ENCODE results near the gene ERGIC3. TPM values are rescaled to one million over a fixed set of nuclear protein-coding genes. Genes with fewer than 3 reads are reported as not detected.

ERGIC3 gene
- total and polyA plus RNA-seq, 10 donors = 127 to 179 (median 147) TPM

GRCh38 chr20:35529552-35529951 lies 12.3 kb upstream of the ERGIC3 start, which contains the start of gene C20orf173:
Gene C20orf173 (minus strand): TSS chr20:35529652. CDS start chr20:35529373, 279 bp downstream.
- Histone ChIP-seq H3K27ac (no peak within 1 kb of the TSS), H3K4me1 (no peaks in the 10 kb centered on the region), H3K9me3 (no peaks in the 10 kb centered on the region), H3K27me3 (replicated peaks in 1 of 7) (no peaks in the 10 kb centered on the region), H3K36me3 (no peaks in the 10 kb centered on the region), H3K4me3 (no peak within 1 kb of the TSS)
- DNase-seq = no peak
- intact Hi-C loops (cut with DNase I; ENCODE audit: low total_unique reads) = no loop called here
- TF ChIP-seq, protein P1, sequence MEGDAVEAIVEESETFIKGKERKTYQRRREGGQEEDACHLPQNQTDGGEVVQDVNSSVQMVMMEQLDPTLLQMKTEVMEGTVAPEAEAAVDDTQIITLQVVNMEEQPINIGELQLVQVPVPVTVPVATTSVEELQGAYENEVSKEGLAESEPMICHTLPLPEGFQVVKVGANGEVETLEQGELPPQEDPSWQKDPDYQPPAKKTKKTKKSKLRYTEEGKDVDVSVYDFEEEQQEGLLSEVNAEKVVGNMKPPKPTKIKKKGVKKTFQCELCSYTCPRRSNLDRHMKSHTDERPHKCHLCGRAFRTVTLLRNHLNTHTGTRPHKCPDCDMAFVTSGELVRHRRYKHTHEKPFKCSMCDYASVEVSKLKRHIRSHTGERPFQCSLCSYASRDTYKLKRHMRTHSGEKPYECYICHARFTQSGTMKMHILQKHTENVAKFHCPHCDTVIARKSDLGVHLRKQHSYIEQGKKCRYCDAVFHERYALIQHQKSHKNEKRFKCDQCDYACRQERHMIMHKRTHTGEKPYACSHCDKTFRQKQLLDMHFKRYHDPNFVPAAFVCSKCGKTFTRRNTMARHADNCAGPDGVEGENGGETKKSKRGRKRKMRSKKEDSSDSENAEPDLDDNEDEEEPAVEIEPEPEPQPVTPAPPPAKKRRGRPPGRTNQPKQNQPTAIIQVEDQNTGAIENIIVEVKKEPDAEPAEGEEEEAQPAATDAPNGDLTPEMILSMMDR (IDR thresholded peaks at IDR 0.05 in 8 of 11, conservative IDR thresholded peaks at IDR 0.05 in 3 of 11) = no peak
- TF ChIP-seq POLR2AphosphoS5 (IDR thresholded peaks at IDR 0.05) (no peak), POLR2A (IDR thresholded peaks at IDR 0.05) (no peak)
- WGBS, 5 donors = 80 to 98% (median 92%) methylated on average over 2 of the region's 2 CpGs

DNA sequence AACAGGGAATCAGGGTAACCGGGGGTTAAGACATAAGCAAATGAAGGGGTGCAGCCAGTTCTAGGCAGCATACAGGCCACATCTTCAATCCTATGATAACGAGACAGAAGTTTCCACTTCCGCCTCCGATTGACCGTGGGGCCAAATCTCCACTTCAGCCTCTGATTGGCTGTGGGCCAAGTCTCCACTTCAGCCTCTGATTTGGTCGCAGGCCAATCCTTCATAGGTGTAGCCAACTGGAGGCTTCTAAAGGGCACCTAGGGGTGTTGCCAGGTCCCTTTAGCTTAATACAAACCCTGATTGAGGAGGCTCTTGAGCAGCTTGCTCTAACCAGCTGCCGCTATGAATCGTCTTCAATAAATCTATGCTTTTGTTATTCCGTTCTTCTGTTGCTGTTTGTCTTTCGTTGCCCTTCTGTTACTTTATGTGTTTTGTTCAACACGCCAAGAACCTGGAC lies 2.1 kb upstream of the ERGIC3 start:
- H3K36me3 ChIP-seq = peaks cover 0 to 16% (median 3%) of the 10 kb centered on the region in 6 donors
- no peak overlapping the region for H3K27ac ChIP-seq
- peaks cover 0 to 38% (median 22%) of the 10 kb centered on the region in 6 donors for H3K4me1 ChIP-seq
- no peaks in the 10 kb centered on the region for H3K27me3 ChIP-seq (replicated peaks in 1 of 7)
- H3K4me3 ChIP-seq = no peak overlapping the region
- no peak for TF ChIP-seq POLR2AphosphoS5 (IDR thresholded peaks at IDR 0.05)
- TF ChIP-seq, protein P1 (IDR thresholded peaks at IDR 0.05 in 8 of 11, conservative IDR thresholded peaks at IDR 0.05 in 3 of 11) = no peak
- TF ChIP-seq POLR2A (IDR thresholded peaks at IDR 0.05) = no peak
- no peaks in the 10 kb centered on the region for H3K9me3 ChIP-seq
- intact Hi-C loops (cut with DNase I; ENCODE audit: low total_unique reads) = loop anchor here (10.0 kb wide), 1 partner anchor 75 kb away; the partner anchor contains the start of gene SPAG4
- DNase-seq = no peak
- WGBS, 5 donors = 52 to 66% (median 62%) methylated on average over 11 of the region's 11 CpGs

GRCh38 chr20:35541118-35541782 lies 628 bp upstream of the ERGIC3 start:
- intact Hi-C loops (cut with DNase I; ENCODE audit: low total_unique reads) = loop anchor here (10.0 kb wide), 1 partner anchor 74 kb away; the partner anchor contains the start of gene SPAG4
- Histone ChIP-seq H3K4me1 (peaks cover 0 to 38% (median 22%) of the 10 kb centered on the region in 6 donors), H3K4me3 (peak overlapping the region; percentile 60 to 88 (median 83)), H3K27me3 (replicated peaks in 1 of 7) (no peaks in the 10 kb centered on the region), H3K9me3 (no peaks in the 10 kb centered on the region), H3K27ac (peak overlapping the region in 4 of 8 donors; percentile 84 to 94 (median 90)), H3K36me3 (peaks cover 0 to 30% (median 3%) of the 10 kb centered on the region in 6 donors)
- no peak for TF ChIP-seq POLR2A (IDR thresholded peaks at IDR 0.05)
- TF ChIP-seq POLR2AphosphoS5 (IDR thresholded peaks at IDR 0.05) = no peak
- DNase-seq = no peak
- WGBS, 5 donors = 34 to 45% (median 41%) methylated on average over 13 of the region's 13 CpGs

DNA sequence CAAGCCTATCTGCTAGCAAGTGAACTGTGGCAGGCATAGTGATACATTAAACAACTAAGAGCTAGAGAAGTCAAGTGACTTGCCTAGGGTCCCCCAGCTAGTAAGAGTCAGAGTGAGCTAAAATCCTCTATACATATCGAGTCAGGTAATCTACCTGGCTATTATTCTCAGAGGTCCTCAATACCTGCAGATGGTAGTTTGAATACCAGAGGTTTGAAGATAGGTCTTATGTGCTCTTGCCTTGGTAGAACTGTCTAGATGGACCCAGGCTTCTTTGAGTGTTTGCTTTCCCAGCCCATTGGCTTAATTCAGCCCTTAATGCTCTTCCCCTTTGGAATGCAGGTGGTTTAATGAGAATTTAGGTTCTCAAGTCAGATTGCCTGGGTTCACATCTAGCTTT lies 1.1 kb downstream of the ERGIC3 start:
- no peak for TF ChIP-seq POLR2AphosphoS5 (IDR thresholded peaks at IDR 0.05)
- no peak for TF ChIP-seq POLR2A (IDR thresholded peaks at IDR 0.05)
- TF ChIP-seq, protein P1 (IDR thresholded peaks at IDR 0.05 in 8 of 11, conservative IDR thresholded peaks at IDR 0.05 in 3 of 11) = no peak
- WGBS, 5 donors = 85 to 100% (median 93%) methylated on average over 1 of the region's 1 CpG
- intact Hi-C loops (cut with DNase I; ENCODE audit: low total_unique reads) = loop anchor here (10.0 kb wide), 1 partner anchor 72 kb away; the partner anchor contains the start of gene SPAG4
- Histone ChIP-seq H3K9me3 (no peaks in the 10 kb centered on the region), H3K27me3 (replicated peaks in 1 of 7) (no peaks in the 10 kb centered on the region), H3K4me3 (peak overlapping the region in 1 of 8 donors; percentile 84), H3K36me3 (peaks cover 0 to 48% (median 16%) of the 10 kb centered on the region in 6 donors), H3K27ac (peak overlapping the region in 1 of 8 donors; percentile 91), H3K4me1 (peaks cover 0 to 38% (median 22%) of the 10 kb centered on the region in 6 donors)
- no peak for DNase-seq
